GM19328 (cell line): ENCODE results near the gene LDLRAD3.
"Not testable (repeated sequence)": the region's sequence is repeated elsewhere in the genome, so short reads cannot be mapped to it uniquely, and the experiment has no call there.

Experiments used
- ATAC-seq: cut with Tn5 transposase; IDR thresholded peaks from one replicate; pipeline ENCODE4 v1.9.1; 2021; ENCODE audit warnings: mild to moderate bottlenecking, moderate library complexity; ENCODE audit not compliant: unreplicated experiment

Gene LDLRAD3

GRCh38 chr11:35990816-35991215 is 47.0 kb downstream of the LDLRAD3 start:
- no peak for ATAC-seq

- no peak for ATAC-seq
Observed at GRCh38 chr11:35992548-35992947, 48.7 kb downstream of the LDLRAD3 start.

- no peak for ATAC-seq
Observed at GRCh38 chr11:35994421-35994820, 50.6 kb downstream of the LDLRAD3 start.

- ATAC-seq, result no peak
Observed at GRCh38 chr11:35995681-35996271, 51.9 kb downstream of the LDLRAD3 start.

GRCh38 chr11:35997902-35998520 is 54.1 kb downstream of the LDLRAD3 start:
- ATAC-seq, result no peak

GRCh38 chr11:35998634-35999033 is 54.8 kb downstream of the LDLRAD3 start:
- no peak for ATAC-seq

GRCh38 chr11:36000616-36001190 is 56.8 kb downstream of the LDLRAD3 start:
- no peak for ATAC-seq

- ATAC-seq, result no peak
Observed at GRCh38 chr11:36002196-36002595, 58.3 kb downstream of the LDLRAD3 start.

GRCh38 chr11:36002796-36003195 is 58.9 kb downstream of the LDLRAD3 start:
- ATAC-seq, result no peak

GRCh38 chr11:36006556-36006955 is 62.7 kb downstream of the LDLRAD3 start:
- ATAC-seq, result no peak

GRCh38 chr11:36007127-36007655 is 63.3 kb downstream of the LDLRAD3 start:
- no peak for ATAC-seq

GRCh38 chr11:36008584-36008983 is 64.7 kb downstream of the LDLRAD3 start:
- no peak for ATAC-seq

- no peak for ATAC-seq
Observed at GRCh38 chr11:36009473-36009872, 65.6 kb downstream of the LDLRAD3 start.

- no peak for ATAC-seq
Observed at GRCh38 chr11:36010010-36010740, 66.3 kb downstream of the LDLRAD3 start.

GRCh38 chr11:36011574-36011973 is 67.7 kb downstream of the LDLRAD3 start:
- ATAC-seq, result no peak

GRCh38 chr11:36012455-36012854 is 68.6 kb downstream of the LDLRAD3 start:
- ATAC-seq, result no peak

- ATAC-seq, result no peak
Observed at GRCh38 chr11:36012979-36013378, 69.1 kb downstream of the LDLRAD3 start.

GRCh38 chr11:36013446-36013845 is 69.6 kb downstream of the LDLRAD3 start:
- not testable (repeated sequence) for ATAC-seq

- ATAC-seq, result no peak
Observed at GRCh38 chr11:36013950-36014897, 70.4 kb downstream of the LDLRAD3 start.

GRCh38 chr11:36014898-36015665 is 71.2 kb downstream of the LDLRAD3 start:
- ATAC-seq, result no peak
